Endothelial cell of umbilical vein (primary cell): ENCODE measurements around the gene BPTF. TPM values are rescaled to one million over a fixed set of nuclear protein-coding genes. Genes with fewer than 3 reads are reported as not detected.
"Not testable (repeated sequence)": the region's sequence is repeated elsewhere in the genome, so short reads cannot be mapped to it uniquely, and the experiment has no call there.

Experiments used
- BruUV-seq: library from RNA; stranded (reverse); fragments of 400-500 nt; replicated peaks from 2 replicates; lab custom pipeline; 2021; lab: Mats Ljungman, UMichigan
- CTCF ChIA-PET: fragments of 300-600, 350-600 bp; sonication (Branson Sonifier 250); formaldehyde crosslinking; loops from one replicate; lab custom pipeline; 2021; ENCODE audit warnings: antibody characterized with exemption, inconsistent platforms; lab: Charles Lee
- POLR2A ChIA-PET: fragments of 300-600, 350-600 bp; sonication (Branson Sonifier 250); formaldehyde crosslinking; loops from one replicate; lab custom pipeline; 2021; ENCODE audit warnings: antibody characterized with exemption, inconsistent platforms; lab: Charles Lee
- DNase-seq: peaks from one replicate; pipeline ENCODE4 v3.0.0-alpha.2; 2011; ENCODE audit warnings: low read depth, low spot score
- FAIRE-seq: peaks from 2 replicates; lab custom pipeline; 2011; peaks lifted over from hg19 to GRCh38; lab: Jason Lieb, UNC
- H2AFZ ChIP-seq: 2 replicates; pipeline ENCODE4 v1.6.0; 2012; ENCODE audit warnings: low read depth, low read length, control low read depth, inconsistent platforms
- H3K27ac ChIP-seq: 2 replicates; pipeline ENCODE4 v1.5.1; 2011; ENCODE audit warnings: low read depth, mild to moderate bottlenecking, control low read depth, low read length, moderate library complexity; ENCODE audit not compliant: insufficient read depth
- H3K27me3 ChIP-seq, 2 experiments: 2 replicates each; pipeline versions ENCODE4 v1.6.0 to v1.6.1; 2011; ENCODE audit warnings: low read length in 2 of 2, mixed read lengths in 1 of 2; ENCODE audit not compliant: control insufficient read depth in 2 of 2, insufficient read depth in 2 of 2
- H3K36me3 ChIP-seq, 2 experiments: 2 replicates in 1 of 2; 3 replicates in 1 of 2; pipeline ENCODE4 v1.5.1; 2011; ENCODE audit warnings: low read length in 2 of 2, mild to moderate bottlenecking in 1 of 2, moderate library complexity in 1 of 2; ENCODE audit not compliant: control insufficient read depth in 2 of 2, insufficient read depth in 2 of 2; ENCODE audit errors: extremely low read depth in 1 of 2
- H3K4me1 ChIP-seq: 3 replicates; pipeline ENCODE4 v1.5.1; 2011; ENCODE audit warnings: mild to moderate bottlenecking, low read length; ENCODE audit not compliant: control insufficient read depth, insufficient read depth; ENCODE audit errors: extremely low read depth
- H3K4me2 ChIP-seq: 2 replicates; pipeline ENCODE4 v1.6.1; 2011; ENCODE audit warnings: low read length, control low read depth, mixed read lengths; ENCODE audit not compliant: insufficient read depth
- H3K4me3 ChIP-seq, 3 experiments: fragments of 200-600 bp in 1 of 3; sonication (generic), shearing (Covaris generic) in 1 of 3; replicated peaks in 1 of 3; 2 replicates each; pipeline ENCODE4 v1.5.1; 2011 to 2016; ENCODE audit warnings: control low read depth in 3 of 3, low read length in 3 of 3, mild to moderate bottlenecking in 2 of 3, inconsistent platforms in 1 of 3, low read depth in 1 of 3, moderate library complexity in 1 of 3; ENCODE audit not compliant: insufficient read depth in 1 of 3
- H3K79me2 ChIP-seq: 2 replicates; pipeline ENCODE4 v1.6.0; 2012; ENCODE audit warnings: low read length, inconsistent platforms; ENCODE audit not compliant: control insufficient read depth, insufficient read depth
- H3K9ac ChIP-seq: replicated peaks from 2 replicates; pipeline ENCODE3; 2011; ENCODE audit warnings: low read length, control low read depth; ENCODE audit not compliant: insufficient read depth; ENCODE audit errors: extremely low read depth
- H3K9me1 ChIP-seq: replicated peaks from 3 replicates; pipeline ENCODE4 v1.6.0; 2011; ENCODE audit warnings: mild to moderate bottlenecking, low read length; ENCODE audit not compliant: control insufficient read depth, insufficient read depth; ENCODE audit errors: extremely low read depth
- H3K9me3 ChIP-seq: replicated peaks from 2 replicates; pipeline ENCODE4 v1.5.1; 2012; ENCODE audit warnings: low read length, inconsistent platforms; ENCODE audit not compliant: control insufficient read depth, insufficient read depth
- H4K20me1 ChIP-seq: replicated peaks from 2 replicates; pipeline ENCODE3; 2011; ENCODE audit warnings: mild to moderate bottlenecking, low read length; ENCODE audit not compliant: control insufficient read depth, insufficient read depth; ENCODE audit errors: extremely low read depth
- CTCF ChIP-seq, 2 donors: IDR thresholded peaks; 1 replicate in 1 of 2; 2 replicates in 1 of 2; pipeline ENCODE4 v1.5.1; 2011; ENCODE audit warnings: low read length in 2 of 2, mild to moderate bottlenecking in 2 of 2, moderate library complexity in 2 of 2, control low read depth in 1 of 2, inconsistent platforms in 1 of 2, low read depth in 1 of 2; ENCODE audit not compliant: insufficient read depth in 1 of 2; ENCODE audit errors: extremely low read depth in 1 of 2
- FOS ChIP-seq: IDR thresholded peaks from 2 replicates; pipeline ENCODE4 v1.6.1; 2011; ENCODE audit warnings: mild to moderate bottlenecking, low read length, moderate library complexity, borderline replicate concordance; ENCODE audit not compliant: insufficient read depth
- JUN ChIP-seq: IDR thresholded peaks from 2 replicates; pipeline ENCODE4 v1.6.1; 2011; ENCODE audit warnings: borderline replicate concordance, low read depth; ENCODE audit not compliant: insufficient read length, insufficient read depth
- POLR2AphosphoS5 ChIP-seq: IDR thresholded peaks from 2 replicates; pipeline ENCODE4 v1.6.1; 2012; ENCODE audit warnings: low read depth, mild to moderate bottlenecking, control low read depth, low read length, moderate library complexity; ENCODE audit not compliant: insufficient read depth
- dilution Hi-C: fragments of 300-500 bp; cut with MboI; formaldehyde crosslinking; loops from one replicate; pipeline ENCODE4 v1.15.0; 2019; ENCODE audit warnings: low sequenced_read_pairs; ENCODE audit not compliant: extremely low pct_ligation_motif_present
- intact Hi-C: fragments of 100-400 bp; cut with micrococcal nuclease; formaldehyde crosslinking; loops from one replicate; pipeline ENCODE4 v1.10.0; 2022
- polyA plus RNA-seq, 4 experiments: library from polyadenylated mRNA; depleted of rRNA in 3 of 4; stranded (reverse) in 3 of 4; unstranded in 1 of 4; fragments of >200 nt; gene quantifications; 2 replicates each; pipeline versions ENCODE4 v1.2.1 to v1.2.3, GENCODE V29; 2011 to 2012; ENCODE audit warnings: missing spikeins in 1 of 4
- total RNA-seq: library from RNA; stranded (reverse); gene quantifications from 2 replicates; pipeline ENCODE4 v1.2.3, GENCODE V29; 2021

Gene BPTF
- total and polyA plus RNA-seq, 2 donors (not counting 3 experiments of a cell fraction or from before 2014, with no cell fraction given), result 41.0 to 88.1 TPM

DNA sequence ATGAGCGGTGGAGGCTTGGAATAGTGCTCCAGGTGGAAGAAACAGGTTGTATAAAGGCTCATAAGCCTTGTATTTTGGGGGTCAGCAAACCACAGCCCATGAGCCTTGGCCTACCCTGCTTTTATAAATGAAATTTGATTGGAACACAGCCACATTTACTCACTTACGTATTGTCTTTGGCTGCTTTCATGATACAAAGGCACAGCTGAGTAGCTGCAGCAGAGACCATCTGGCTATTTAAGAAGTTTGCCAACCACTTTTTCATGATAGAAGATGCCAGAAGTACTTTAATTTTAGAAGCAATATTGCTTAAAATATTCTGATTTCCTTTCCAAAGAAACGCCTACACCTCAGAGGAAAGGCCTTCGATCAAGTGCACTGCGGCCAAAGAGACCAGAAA is 97.2 kb downstream of the BPTF start:
- FAIRE-seq, result no peak
- peaks cover 0 to 15% of the 10 kb centered on the region in 2 experiments for H3K36me3 ChIP-seq
- ChIA-PET POLR2A (no interaction called here), CTCF (no interaction called here)
- no peaks in the 10 kb centered on the region for H4K20me1 ChIP-seq
- no peaks in the 10 kb centered on the region for H3K9me1 ChIP-seq
- intact Hi-C loops (loop anchor here (1.0 kb wide), 1 partner anchor 180 kb away; no protein-coding TSS in a partner anchor), dilution Hi-C loops (no loop called here)
- no peak for TF ChIP-seq FOS
- no peak for TF ChIP-seq CTCF (IDR thresholded peaks at IDR 0.05; ENCODE audit: extremely low read depth in 1 of 2, insufficient read depth in 1 of 2, low read depth in 1 of 2, low read length in 2 of 2)
- TF ChIP-seq POLR2AphosphoS5, result no peak
- no peak for TF ChIP-seq JUN
- no peak overlapping the region for H3K9ac ChIP-seq
- H3K9me3 ChIP-seq, result no peaks in the 10 kb centered on the region
- no peak overlapping the region for H3K4me3 ChIP-seq
- BruUV-seq, result no TSS peak
- H3K4me1 ChIP-seq, result no peaks in the 10 kb centered on the region
- H3K27ac ChIP-seq, result no peak overlapping the region
- DNase-seq, result no peak
- H3K79me2 ChIP-seq, result no peaks in the 10 kb centered on the region
- no peak overlapping the region for H3K4me2 ChIP-seq
- H2AFZ ChIP-seq, result no peak overlapping the region
- no peaks in the 10 kb centered on the region for H3K27me3 ChIP-seq

- CTCF ChIA-PET, result interaction anchor here (2.1 kb wide), 1 partner anchor 14 kb away, joined by 9 read pairs; no protein-coding TSS in a partner anchor
- H2AFZ ChIP-seq, H3K9ac ChIP-seq, H3K4me2 ChIP-seq, POLR2A ChIA-PET, H3K9me1 ChIP-seq, H3K4me1 ChIP-seq, H3K79me2 ChIP-seq, dilution Hi-C loops, H3K27ac ChIP-seq, H3K9me3 ChIP-seq, BruUV-seq, DNase-seq, H3K4me3 ChIP-seq, H3K27me3 ChIP-seq, H4K20me1 ChIP-seq: not testable (repeated sequence)
- FAIRE-seq, result peak; percentile 28
- H3K36me3 ChIP-seq, result peaks cover 14 to 18% of the 10 kb centered on the region in 2 experiments
- intact Hi-C loops, result loop anchor here (5.0 kb wide), 1 partner anchor 127 kb away; no protein-coding TSS in a partner anchor
Measured at GRCh38 chr17:67928842-67929241, 103.5 kb downstream of the BPTF start.
